IPS-15b (cell line): ENCODE measurements around the gene ARG1.

Experiments
- H3K27me3 ChIP-seq: one replicate; pipeline ENCODE4 v1.6.1; 2013; ENCODE audit warnings: low read length; ENCODE audit not compliant: control insufficient read depth, insufficient read depth
- H3K36me3 ChIP-seq: one replicate; pipeline ENCODE4 v1.6.1; 2013; ENCODE audit warnings: low read length; ENCODE audit not compliant: control insufficient read depth, insufficient read depth
- H3K4me1 ChIP-seq: one replicate; pipeline ENCODE4 v1.6.1; 2013; ENCODE audit warnings: mild to moderate bottlenecking, low read length; ENCODE audit not compliant: control insufficient read depth, insufficient read depth
- H3K4me3 ChIP-seq: one replicate; pipeline ENCODE4 v1.5.1; 2013; ENCODE audit warnings: low read depth, low read length
- H3K9ac ChIP-seq: one replicate; pipeline ENCODE4 v1.6.1; 2013; ENCODE audit warnings: low read depth, mild to moderate bottlenecking, low read length
- H3K9me3 ChIP-seq: one replicate; pipeline ENCODE4 v1.6.1; 2013; ENCODE audit warnings: mild to moderate bottlenecking, low read length; ENCODE audit not compliant: control insufficient read depth, insufficient read depth

ARG1 gene

DNA sequence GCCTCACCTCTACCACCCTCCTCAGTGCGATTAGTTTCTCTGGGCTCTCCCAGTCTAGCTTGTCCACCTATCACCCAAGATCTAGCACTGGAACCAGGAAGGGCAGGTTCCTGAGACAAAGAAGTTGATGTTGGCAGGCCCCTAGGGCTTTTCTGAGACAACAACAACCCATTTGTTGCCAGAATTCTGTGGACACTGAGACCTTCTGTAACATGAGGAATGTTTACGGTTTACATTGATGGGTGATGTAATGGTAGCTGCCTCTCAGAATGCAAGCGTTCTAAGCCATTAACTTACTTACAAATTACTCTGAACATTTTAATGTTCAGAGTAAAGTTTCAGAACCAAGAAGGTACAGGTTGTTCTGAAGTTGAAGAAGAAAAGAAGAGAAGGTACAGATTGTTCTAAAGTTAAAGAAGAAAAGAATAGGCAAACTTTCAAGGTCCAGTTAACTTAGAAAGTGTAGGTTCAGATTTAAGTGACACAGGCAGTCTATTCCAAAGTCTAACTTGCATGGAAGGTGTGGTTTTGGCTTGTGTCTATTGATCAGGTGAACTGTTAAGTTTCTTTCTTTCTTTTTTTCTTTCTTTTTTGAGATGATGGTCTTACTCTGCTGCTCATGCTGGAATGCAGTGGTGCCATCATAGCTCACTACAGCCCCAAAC, 58.7 kb downstream of the ARG1 start:
- H3K9ac ChIP-seq = no peak overlapping the region
- no peaks in the 10 kb centered on the region for H3K36me3 ChIP-seq
- no peaks in the 10 kb centered on the region for H3K9me3 ChIP-seq
- H3K4me1 ChIP-seq = peaks cover 4% of the 10 kb centered on the region
- H3K27me3 ChIP-seq = no peaks in the 10 kb centered on the region
- no peak overlapping the region for H3K4me3 ChIP-seq
